GM12878 (cell line): ENCODE results near the gene CCDC85B. TPM values are rescaled to one million over a fixed set of nuclear protein-coding genes. Genes with fewer than 3 reads are reported as not detected.

Experiments used
- ASH2L ChIP-seq: fragments of 300-600, 200-600 bp; sonication (generic); IDR thresholded peaks from 2 replicates; pipeline ENCODE4 v1.6.1; 2017; ENCODE audit warnings: low read depth, mild to moderate bottlenecking, borderline replicate concordance
- DPF2 ChIP-seq: fragments of 450-650 bp; IDR thresholded peaks from 2 replicates; pipeline ENCODE4 v1.6.1; 2017; ENCODE audit warnings: mild to moderate bottlenecking
- EGR1 ChIP-seq, 2 experiments: IDR thresholded peaks; 1 replicate in 1 of 2; 2 replicates in 1 of 2; pipeline ENCODE4 v1.6.1; 2011 to 2012; ENCODE audit warnings: low read depth in 2 of 2, low read length in 2 of 2, borderline replicate concordance in 1 of 2, mild to moderate bottlenecking in 1 of 2, moderate library complexity in 1 of 2
- LARP7 ChIP-seq: fragments of 450-650 bp; IDR thresholded peaks from 2 replicates; pipeline ENCODE4 v1.6.1; 2017; ENCODE audit warnings: mild to moderate bottlenecking
- POLR2A ChIP-seq: IDR thresholded peaks from 2 replicates; pipeline ENCODE4 v1.6.1; 2011; ENCODE audit warnings: low read depth, mild to moderate bottlenecking, low read length
- RELA ChIP-seq: fragments of 450-650 bp; IDR thresholded peaks from 2 replicates; pipeline ENCODE4 v1.8.0; 2014; ENCODE audit warnings: borderline replicate concordance; ENCODE audit not compliant: partially characterized antibody
- RFX5 ChIP-seq: IDR thresholded peaks from 2 replicates; pipeline ENCODE4 v1.6.1; 2011; ENCODE audit warnings: low read depth, low read length, improper control_type of control experiment
- SMARCA5 ChIP-seq: fragments of 450-650 bp; IDR thresholded peaks from 2 replicates; pipeline ENCODE4 v1.6.1; 2017; ENCODE audit warnings: mild to moderate bottlenecking
- TAF1 ChIP-seq: IDR thresholded peaks from 2 replicates; pipeline ENCODE4 v1.6.1; 2011; ENCODE audit warnings: mild to moderate bottlenecking, low read depth, low read length, borderline replicate concordance
- ZNF217 ChIP-seq: fragments of 450-650 bp; IDR thresholded peaks from 2 replicates; pipeline ENCODE4 v1.6.1; 2017; ENCODE audit warnings: antibody characterized with exemption, mild to moderate bottlenecking
- polyA plus RNA-seq, 11 experiments: library from polyadenylated mRNA; depleted of rRNA in 4 of 11; unstranded in 6 of 11; stranded (reverse) in 5 of 11; fragments of >200 nt; fragmentation: Nextera tagmentation in 4 of 11; fragmentation: Illumina TruSeq in 1 of 11; extraction: Ambion mirVana in 4 of 11; extraction: Trizol in 1 of 11; gene quantifications; 1 replicate in 1 of 11; 2 replicates in 10 of 11; pipeline versions ENCODE4 v1.2.1 to v1.2.3, GENCODE V29; 2011 to 2016; ENCODE audit warnings: inconsistent platforms in 2 of 11, missing spikeins in 2 of 11, low read depth in 1 of 11
- total RNA-seq, 4 experiments: library from RNA; depleted of rRNA in 3 of 4; stranded (reverse); fragments of >200 nt in 3 of 4; fragmentation: Illumina TruSeq in 1 of 4; extraction: Trizol in 1 of 4; gene quantifications; 2 replicates each; pipeline versions ENCODE4 v1.2.1 to v1.2.3, GENCODE V29; 2013 to 2021
- TF ChIP-seq, protein P1 (sequence below): fragments of 450-650 bp; IDR thresholded peaks from 2 replicates; pipeline ENCODE4 v1.6.1; 2017; ENCODE audit warnings: mild to moderate bottlenecking, moderate library complexity
- TF ChIP-seq, protein P2 (sequence below): fragments of 450-650 bp; IDR thresholded peaks from 2 replicates; pipeline ENCODE4 v1.6.1; 2017; ENCODE audit warnings: borderline replicate concordance
- TF ChIP-seq, protein P3 (sequence below): fragments of 450-650 bp; IDR thresholded peaks from 2 replicates; pipeline ENCODE4 v1.6.1; 2016; ENCODE audit warnings: mild to moderate bottlenecking
- TF ChIP-seq, protein P4 (sequence below): fragments of 150-350 bp; IDR thresholded peaks from 2 replicates; pipeline ENCODE4 v1.6.1; 2016; ENCODE audit warnings: low read depth, low read length
- TF ChIP-seq, protein P5 (sequence below): fragments of 450-650 bp; IDR thresholded peaks from 2 replicates; pipeline ENCODE4 v1.6.1; 2018; ENCODE audit warnings: borderline replicate concordance, mild to moderate bottlenecking; ENCODE audit not compliant: partially characterized antibody

The CCDC85B gene
- total and polyA plus RNA-seq, 10 of the 15 experiments (the other 5 are each of a cell fraction or from before 2014, with no cell fraction given) = 0.32 to 114 (median 49.5) TPM

DNA sequence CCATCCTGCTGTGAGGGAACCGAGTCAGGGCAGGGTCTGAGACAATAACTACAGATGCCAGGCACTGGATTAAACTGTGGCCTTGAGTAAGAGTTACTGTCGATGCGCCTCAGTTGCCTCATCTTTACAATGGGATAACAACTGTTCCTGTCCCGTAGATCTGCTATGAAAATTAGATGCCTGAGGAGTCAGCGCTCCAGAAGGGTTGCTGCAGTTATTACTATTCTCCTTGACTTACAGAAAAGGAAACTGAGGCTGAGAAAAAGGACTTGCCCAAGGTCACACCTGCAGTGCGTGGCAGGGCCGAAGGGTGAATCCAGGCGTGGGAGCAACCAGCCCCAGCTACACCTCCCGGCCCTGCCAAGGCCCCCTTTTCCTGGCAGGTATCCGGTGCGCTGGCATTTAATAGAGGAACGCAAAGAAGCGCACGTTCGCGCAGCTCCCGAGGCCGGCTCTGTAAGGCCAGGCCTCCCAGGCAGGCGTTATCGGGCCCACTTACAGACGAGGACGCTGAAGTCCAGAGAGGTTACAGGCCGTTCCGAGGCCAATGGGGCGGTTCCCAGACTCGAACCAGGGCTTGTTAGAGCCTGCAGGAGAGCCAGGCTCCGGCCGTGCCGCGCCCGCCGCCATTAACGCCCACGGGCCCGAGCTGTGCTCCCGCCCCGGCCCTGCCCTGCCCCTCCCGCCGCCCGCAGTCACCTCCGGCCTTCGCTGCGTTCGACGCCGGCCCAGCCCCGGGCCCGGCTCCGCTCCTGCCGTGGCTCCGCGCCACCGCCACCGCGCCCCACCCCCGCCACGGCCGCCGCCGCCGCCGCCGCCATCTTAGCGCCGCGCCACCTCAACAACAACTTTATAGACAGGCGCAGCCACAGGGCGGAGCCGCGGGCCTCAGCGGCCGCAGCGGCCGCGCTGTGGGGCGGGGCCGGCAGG is 28.0 kb downstream of the CCDC85B start, which contains the start of gene C11orf68 (continued):
- TF ChIP-seq, protein P1, sequence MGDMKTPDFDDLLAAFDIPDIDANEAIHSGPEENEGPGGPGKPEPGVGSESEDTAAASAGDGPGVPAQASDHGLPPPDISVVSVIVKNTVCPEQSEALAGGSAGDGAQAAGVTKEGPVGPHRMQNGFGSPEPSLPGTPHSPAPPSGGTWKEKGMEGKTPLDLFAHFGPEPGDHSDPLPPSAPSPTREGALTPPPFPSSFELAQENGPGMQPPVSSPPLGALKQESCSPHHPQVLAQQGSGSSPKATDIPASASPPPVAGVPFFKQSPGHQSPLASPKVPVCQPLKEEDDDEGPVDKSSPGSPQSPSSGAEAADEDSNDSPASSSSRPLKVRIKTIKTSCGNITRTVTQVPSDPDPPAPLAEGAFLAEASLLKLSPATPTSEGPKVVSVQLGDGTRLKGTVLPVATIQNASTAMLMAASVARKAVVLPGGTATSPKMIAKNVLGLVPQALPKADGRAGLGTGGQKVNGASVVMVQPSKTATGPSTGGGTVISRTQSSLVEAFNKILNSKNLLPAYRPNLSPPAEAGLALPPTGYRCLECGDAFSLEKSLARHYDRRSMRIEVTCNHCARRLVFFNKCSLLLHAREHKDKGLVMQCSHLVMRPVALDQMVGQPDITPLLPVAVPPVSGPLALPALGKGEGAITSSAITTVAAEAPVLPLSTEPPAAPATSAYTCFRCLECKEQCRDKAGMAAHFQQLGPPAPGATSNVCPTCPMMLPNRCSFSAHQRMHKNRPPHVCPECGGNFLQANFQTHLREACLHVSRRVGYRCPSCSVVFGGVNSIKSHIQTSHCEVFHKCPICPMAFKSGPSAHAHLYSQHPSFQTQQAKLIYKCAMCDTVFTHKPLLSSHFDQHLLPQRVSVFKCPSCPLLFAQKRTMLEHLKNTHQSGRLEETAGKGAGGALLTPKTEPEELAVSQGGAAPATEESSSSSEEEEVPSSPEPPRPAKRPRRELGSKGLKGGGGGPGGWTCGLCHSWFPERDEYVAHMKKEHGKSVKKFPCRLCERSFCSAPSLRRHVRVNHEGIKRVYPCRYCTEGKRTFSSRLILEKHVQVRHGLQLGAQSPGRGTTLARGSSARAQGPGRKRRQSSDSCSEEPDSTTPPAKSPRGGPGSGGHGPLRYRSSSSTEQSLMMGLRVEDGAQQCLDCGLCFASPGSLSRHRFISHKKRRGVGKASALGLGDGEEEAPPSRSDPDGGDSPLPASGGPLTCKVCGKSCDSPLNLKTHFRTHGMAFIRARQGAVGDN = no peak; the same call in 1 of the 2 replicates
- TF ChIP-seq ZNF217 (0 out of 2 replicates have a peak, but pooled peaks have one; percentile 11), RELA (peak; percentile 12), DPF2 (peak; percentile 9; the same call in 1 of the 2 replicates), SMARCA5 (no peak), ASH2L (no peak), POLR2A (peak; percentile 75), LARP7 (peak; percentile 41), EGR1 (IDR thresholded peaks at IDR 0.05; ENCODE audit: borderline replicate concordance in 1 of 2, low read depth in 2 of 2, low read length in 2 of 2) (peak in 1 of 2 experiments; percentile 77; a peak in 2 of 3 replicates), TAF1 (peak; percentile 66; the same call in 1 of the 2 replicates), RFX5 (no peak)
- TF ChIP-seq, protein P2, sequence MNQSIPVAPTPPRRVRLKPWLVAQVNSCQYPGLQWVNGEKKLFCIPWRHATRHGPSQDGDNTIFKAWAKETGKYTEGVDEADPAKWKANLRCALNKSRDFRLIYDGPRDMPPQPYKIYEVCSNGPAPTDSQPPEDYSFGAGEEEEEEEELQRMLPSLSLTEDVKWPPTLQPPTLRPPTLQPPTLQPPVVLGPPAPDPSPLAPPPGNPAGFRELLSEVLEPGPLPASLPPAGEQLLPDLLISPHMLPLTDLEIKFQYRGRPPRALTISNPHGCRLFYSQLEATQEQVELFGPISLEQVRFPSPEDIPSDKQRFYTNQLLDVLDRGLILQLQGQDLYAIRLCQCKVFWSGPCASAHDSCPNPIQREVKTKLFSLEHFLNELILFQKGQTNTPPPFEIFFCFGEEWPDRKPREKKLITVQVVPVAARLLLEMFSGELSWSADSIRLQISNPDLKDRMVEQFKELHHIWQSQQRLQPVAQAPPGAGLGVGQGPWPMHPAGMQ = no peak
- TF ChIP-seq, protein P3, sequence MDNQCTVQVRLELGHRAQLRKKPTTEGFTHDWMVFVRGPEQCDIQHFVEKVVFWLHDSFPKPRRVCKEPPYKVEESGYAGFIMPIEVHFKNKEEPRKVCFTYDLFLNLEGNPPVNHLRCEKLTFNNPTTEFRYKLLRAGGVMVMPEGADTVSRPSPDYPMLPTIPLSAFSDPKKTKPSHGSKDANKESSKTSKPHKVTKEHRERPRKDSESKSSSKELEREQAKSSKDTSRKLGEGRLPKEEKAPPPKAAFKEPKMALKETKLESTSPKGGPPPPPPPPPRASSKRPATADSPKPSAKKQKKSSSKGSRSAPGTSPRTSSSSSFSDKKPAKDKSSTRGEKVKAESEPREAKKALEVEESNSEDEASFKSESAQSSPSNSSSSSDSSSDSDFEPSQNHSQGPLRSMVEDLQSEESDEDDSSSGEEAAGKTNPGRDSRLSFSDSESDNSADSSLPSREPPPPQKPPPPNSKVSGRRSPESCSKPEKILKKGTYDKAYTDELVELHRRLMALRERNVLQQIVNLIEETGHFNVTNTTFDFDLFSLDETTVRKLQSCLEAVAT = peak; percentile 46; the same call in 1 of the 2 replicates
- TF ChIP-seq, protein P4, sequence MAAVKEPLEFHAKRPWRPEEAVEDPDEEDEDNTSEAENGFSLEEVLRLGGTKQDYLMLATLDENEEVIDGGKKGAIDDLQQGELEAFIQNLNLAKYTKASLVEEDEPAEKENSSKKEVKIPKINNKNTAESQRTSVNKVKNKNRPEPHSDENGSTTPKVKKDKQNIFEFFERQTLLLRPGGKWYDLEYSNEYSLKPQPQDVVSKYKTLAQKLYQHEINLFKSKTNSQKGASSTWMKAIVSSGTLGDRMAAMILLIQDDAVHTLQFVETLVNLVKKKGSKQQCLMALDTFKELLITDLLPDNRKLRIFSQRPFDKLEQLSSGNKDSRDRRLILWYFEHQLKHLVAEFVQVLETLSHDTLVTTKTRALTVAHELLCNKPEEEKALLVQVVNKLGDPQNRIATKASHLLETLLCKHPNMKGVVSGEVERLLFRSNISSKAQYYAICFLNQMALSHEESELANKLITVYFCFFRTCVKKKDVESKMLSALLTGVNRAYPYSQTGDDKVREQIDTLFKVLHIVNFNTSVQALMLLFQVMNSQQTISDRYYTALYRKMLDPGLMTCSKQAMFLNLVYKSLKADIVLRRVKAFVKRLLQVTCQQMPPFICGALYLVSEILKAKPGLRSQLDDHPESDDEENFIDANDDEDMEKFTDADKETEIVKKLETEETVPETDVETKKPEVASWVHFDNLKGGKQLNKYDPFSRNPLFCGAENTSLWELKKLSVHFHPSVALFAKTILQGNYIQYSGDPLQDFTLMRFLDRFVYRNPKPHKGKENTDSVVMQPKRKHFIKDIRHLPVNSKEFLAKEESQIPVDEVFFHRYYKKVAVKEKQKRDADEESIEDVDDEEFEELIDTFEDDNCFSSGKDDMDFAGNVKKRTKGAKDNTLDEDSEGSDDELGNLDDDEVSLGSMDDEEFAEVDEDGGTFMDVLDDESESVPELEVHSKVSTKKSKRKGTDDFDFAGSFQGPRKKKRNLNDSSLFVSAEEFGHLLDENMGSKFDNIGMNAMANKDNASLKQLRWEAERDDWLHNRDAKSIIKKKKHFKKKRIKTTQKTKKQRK = no peak
- TF ChIP-seq, protein P5, sequence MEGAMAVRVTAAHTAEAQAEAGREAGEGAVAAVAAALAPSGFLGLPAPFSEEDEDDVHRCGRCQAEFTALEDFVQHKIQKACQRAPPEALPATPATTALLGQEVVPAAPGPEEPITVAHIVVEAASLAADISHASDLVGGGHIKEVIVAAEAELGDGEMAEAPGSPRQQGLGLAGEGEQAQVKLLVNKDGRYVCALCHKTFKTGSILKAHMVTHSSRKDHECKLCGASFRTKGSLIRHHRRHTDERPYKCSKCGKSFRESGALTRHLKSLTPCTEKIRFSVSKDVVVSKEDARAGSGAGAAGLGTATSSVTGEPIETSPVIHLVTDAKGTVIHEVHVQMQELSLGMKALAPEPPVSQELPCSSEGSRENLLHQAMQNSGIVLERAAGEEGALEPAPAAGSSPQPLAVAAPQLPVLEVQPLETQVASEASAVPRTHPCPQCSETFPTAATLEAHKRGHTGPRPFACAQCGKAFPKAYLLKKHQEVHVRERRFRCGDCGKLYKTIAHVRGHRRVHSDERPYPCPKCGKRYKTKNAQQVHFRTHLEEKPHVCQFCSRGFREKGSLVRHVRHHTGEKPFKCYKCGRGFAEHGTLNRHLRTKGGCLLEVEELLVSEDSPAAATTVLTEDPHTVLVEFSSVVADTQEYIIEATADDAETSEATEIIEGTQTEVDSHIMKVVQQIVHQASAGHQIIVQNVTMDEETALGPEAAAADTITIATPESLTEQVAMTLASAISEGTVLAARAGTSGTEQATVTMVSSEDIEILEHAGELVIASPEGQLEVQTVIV = no peak
